Gastroesophageal sphincter (tissue), 4 donors: ENCODE results near the gene FNDC10. TPM values are rescaled to one million over a fixed set of nuclear protein-coding genes. Genes with fewer than 3 reads are reported as not detected.
A peak's percentile ranks its signal among the peaks of the same experiment; 100 is the strongest.

ENCODE experiments used
- ATAC-seq: fragments of 150-250 bp; one replicate; pipeline ENCODE4 v1.9.1; 2016; ENCODE audit warnings: mild to moderate bottlenecking, moderate library complexity
- H3K27ac ChIP-seq, 4 donors: fragments of 200-600 bp; sonication (generic) in 3 of 4; 1 replicate in 3 of 4; 2 replicates in 1 of 4; pipeline ENCODE4 v1.5.1; 2016 to 2019
- H3K27me3 ChIP-seq: fragments of 200-600 bp; sonication (generic); one replicate; pipeline ENCODE4 v1.5.1; 2019
- H3K36me3 ChIP-seq, 2 donors: fragments of 200-600 bp; sonication (generic); one replicate each; pipeline ENCODE4 v1.5.1; 2019; ENCODE audit warnings: control low read depth in 1 of 2
- H3K4me1 ChIP-seq, 3 donors: fragments of 200-600 bp; sonication (generic); 1 replicate in 2 of 3; 2 replicates in 1 of 3; pipeline ENCODE4 v1.5.1; 2016 to 2019; ENCODE audit warnings: control low read depth in 2 of 3
- H3K4me3 ChIP-seq, 2 donors: fragments of 200-600 bp; sonication (generic); one replicate each; pipeline ENCODE4 v1.5.1; 2019; ENCODE audit warnings: mild to moderate bottlenecking in 1 of 2, moderate library complexity in 1 of 2
- H3K9me3 ChIP-seq, 3 donors: fragments of 200-600 bp; sonication (generic); one replicate each; pipeline ENCODE4 v1.5.1; 2017 to 2019; ENCODE audit warnings: control low read depth in 2 of 3
- EP300 ChIP-seq: sonication (generic); formaldehyde crosslinking; IDR thresholded peaks from one replicate; pipeline ENCODE4 v1.6.1; 2017; ENCODE audit warnings: antibody characterized with exemption, mild to moderate bottlenecking
- POLR2A ChIP-seq, 2 donors: fragments of 450-650 bp; IDR thresholded peaks; one replicate each; pipeline ENCODE4 v1.6.1; 2017; ENCODE audit warnings: antibody characterized with exemption in 2 of 2, mild to moderate bottlenecking in 2 of 2, moderate library complexity in 1 of 2
- POLR2AphosphoS5 ChIP-seq: sonication (generic); formaldehyde crosslinking; IDR thresholded peaks from one replicate; pipeline ENCODE4 v1.6.1; 2017; ENCODE audit warnings: antibody characterized with exemption
- WGBS, 2 donors: methylation state at CpG; one replicate each; pipeline ENCODE4 v1.1.5; 2018; ENCODE audit warnings: low coverage in 1 of 2; 5-methylcytosine and 5-hydroxymethylcytosine counted together
- total RNA-seq, 4 donors: library from RNA; depleted of rRNA; stranded (reverse); fragments of >200 nt; gene quantifications; one replicate each; pipeline ENCODE4 v1.1.0, GENCODE V29; 2016
- TF ChIP-seq, protein P1 (sequence below), 4 experiments: fragments of 200-600 bp in 2 of 4; fragments of 450-650 bp in 2 of 4; sonication (generic) in 1 of 4; IDR thresholded peaks; one replicate each; pipeline ENCODE4 v1.5.1; 2017 to 2019; ENCODE audit warnings: antibody characterized with exemption in 4 of 4, mild to moderate bottlenecking in 2 of 4, moderate library complexity in 2 of 4

FNDC10 gene
- total RNA-seq, 4 donors from 2014 or later: 0.54 TPM; not detected in 2

- TF ChIP-seq POLR2A (IDR thresholded peaks at IDR 0.05): peak; percentile 74 to 80
- TF ChIP-seq, protein P1, sequence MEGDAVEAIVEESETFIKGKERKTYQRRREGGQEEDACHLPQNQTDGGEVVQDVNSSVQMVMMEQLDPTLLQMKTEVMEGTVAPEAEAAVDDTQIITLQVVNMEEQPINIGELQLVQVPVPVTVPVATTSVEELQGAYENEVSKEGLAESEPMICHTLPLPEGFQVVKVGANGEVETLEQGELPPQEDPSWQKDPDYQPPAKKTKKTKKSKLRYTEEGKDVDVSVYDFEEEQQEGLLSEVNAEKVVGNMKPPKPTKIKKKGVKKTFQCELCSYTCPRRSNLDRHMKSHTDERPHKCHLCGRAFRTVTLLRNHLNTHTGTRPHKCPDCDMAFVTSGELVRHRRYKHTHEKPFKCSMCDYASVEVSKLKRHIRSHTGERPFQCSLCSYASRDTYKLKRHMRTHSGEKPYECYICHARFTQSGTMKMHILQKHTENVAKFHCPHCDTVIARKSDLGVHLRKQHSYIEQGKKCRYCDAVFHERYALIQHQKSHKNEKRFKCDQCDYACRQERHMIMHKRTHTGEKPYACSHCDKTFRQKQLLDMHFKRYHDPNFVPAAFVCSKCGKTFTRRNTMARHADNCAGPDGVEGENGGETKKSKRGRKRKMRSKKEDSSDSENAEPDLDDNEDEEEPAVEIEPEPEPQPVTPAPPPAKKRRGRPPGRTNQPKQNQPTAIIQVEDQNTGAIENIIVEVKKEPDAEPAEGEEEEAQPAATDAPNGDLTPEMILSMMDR (IDR thresholded peaks at IDR 0.05): no peak
- no peak for TF ChIP-seq EP300
- TF ChIP-seq POLR2AphosphoS5: peak; percentile 72
- peaks cover 0 to 51% (median 22%) of the 10 kb centered on the region in 3 donors for H3K4me1 ChIP-seq
- H3K27ac ChIP-seq: peak within 1 kb of the TSS; percentile 91 to 100 (median 100)
- no peaks in the 10 kb centered on the region for H3K9me3 ChIP-seq
- ATAC-seq: peak; percentile 95
- peaks cover 0 to 25% of the 10 kb centered on the region in 2 donors for H3K36me3 ChIP-seq
- peak within 1 kb of the TSS; percentile 70 to 85 for H3K4me3 ChIP-seq
- H3K27me3 ChIP-seq: no peaks in the 10 kb centered on the region
- WGBS, 2 donors: no CpG with 5 or more reads among the region's 107 CpGs
Observed at GRCh38 chr1:1615256-1616044, 15.5 kb upstream of the FNDC10 start, which contains the start of gene MIB2. Gene MIB2 (plus strand): TSS chr1:1615500. CDS start chr1:1623453, 7,953 bp downstream.

DNA sequence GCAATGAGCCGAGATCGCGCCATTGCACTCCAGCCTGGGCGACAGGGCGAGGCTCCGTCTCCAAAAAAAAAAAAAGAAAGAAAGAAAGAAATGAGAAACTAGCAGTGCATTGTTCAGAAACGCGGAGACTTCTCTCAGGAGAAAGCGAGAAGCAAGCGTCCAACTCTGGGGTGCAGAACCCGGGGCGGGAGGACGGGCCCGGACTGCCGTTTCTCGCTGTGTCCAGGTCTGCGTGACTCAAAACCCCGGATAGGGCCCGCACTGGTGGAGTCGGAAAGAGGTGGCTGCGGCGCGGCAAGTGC is 15.0 kb upstream of the FNDC10 start:
- no peak for ATAC-seq
- Histone ChIP-seq H3K27ac (peak overlapping the region in 3 of 4 donors; percentile 99 to 100 (median 100)), H3K4me1 (peaks cover 0 to 45% (median 22%) of the 10 kb centered on the region in 3 donors), H3K27me3 (no peaks in the 10 kb centered on the region), H3K4me3 (peak overlapping the region; percentile 70 to 85), H3K9me3 (no peaks in the 10 kb centered on the region), H3K36me3 (peaks cover 0 to 25% of the 10 kb centered on the region in 2 donors)
- 0 to 2% methylated on average over 9 to 16 of the region's 23 CpGs for WGBS, 2 donors
- TF ChIP-seq, protein P1 (IDR thresholded peaks at IDR 0.05): no peak
- no peak for TF ChIP-seq POLR2A (IDR thresholded peaks at IDR 0.05)
- no peak for TF ChIP-seq EP300

GRCh38 chr1:1614204-1614953 is 14.4 kb upstream of the FNDC10 start:
- TF ChIP-seq, protein P1 (IDR thresholded peaks at IDR 0.05): no peak
- no peak for TF ChIP-seq POLR2AphosphoS5
- TF ChIP-seq POLR2A (IDR thresholded peaks at IDR 0.05): no peak
- no peak for TF ChIP-seq EP300
- H3K4me1 ChIP-seq: peaks cover 0 to 40% (median 22%) of the 10 kb centered on the region in 3 donors
- 15 to 44% methylated on average over 11 to 24 of the region's 30 CpGs for WGBS, 2 donors
- H3K4me3 ChIP-seq: peak overlapping the region; percentile 70 to 85
- no peaks in the 10 kb centered on the region for H3K9me3 ChIP-seq
- no peak for ATAC-seq
- no peaks in the 10 kb centered on the region for H3K27me3 ChIP-seq
- H3K36me3 ChIP-seq: peaks cover 0 to 21% of the 10 kb centered on the region in 2 donors
- peak overlapping the region in 2 of 4 donors; percentile 100 for H3K27ac ChIP-seq

GRCh38 chr1:1613509-1614082 is 13.7 kb upstream of the FNDC10 start:
- 73 to 83% methylated on average over 1 to 10 of the region's 11 CpGs for WGBS, 2 donors

More at GRCh38 chr1:1613509-1614082, 13.7 kb upstream of the FNDC10 start:
- peak overlapping the region in 1 of 2 donors; percentile 85 for H3K4me3 ChIP-seq
- peaks cover 0 to 13% of the 10 kb centered on the region in 2 donors for H3K36me3 ChIP-seq
- peaks cover 0 to 37% (median 22%) of the 10 kb centered on the region in 3 donors for H3K4me1 ChIP-seq
- ATAC-seq: no peak
- no peaks in the 10 kb centered on the region for H3K27me3 ChIP-seq
- H3K27ac ChIP-seq: no peak overlapping the region
- TF ChIP-seq EP300 (no peak), POLR2AphosphoS5 (no peak), POLR2A (IDR thresholded peaks at IDR 0.05) (no peak)
- TF ChIP-seq, protein P1 (IDR thresholded peaks at IDR 0.05): no peak
- H3K9me3 ChIP-seq: no peaks in the 10 kb centered on the region
